Panc1 (cell line): Measurements from ENCODE around the gene TNNT3.

Experiments used
- POLR2AphosphoS5 ChIP-seq: IDR thresholded peaks from 2 replicates; pipeline ENCODE4 v1.6.1; 2012; ENCODE audit warnings: mild to moderate bottlenecking, low read depth, low read length, moderate library complexity
- SIN3A ChIP-seq: IDR thresholded peaks from 2 replicates; pipeline ENCODE4 v1.6.1; 2012; ENCODE audit warnings: low read depth, mild to moderate bottlenecking, low read length, moderate library complexity, borderline replicate concordance; ENCODE audit not compliant: insufficient read depth
- TF ChIP-seq, protein P1 (sequence below): fragments of 450-650 bp; IDR thresholded peaks from 2 replicates; pipeline ENCODE4 v1.5.1; 2017; ENCODE audit warnings: mild to moderate bottlenecking

DNA sequence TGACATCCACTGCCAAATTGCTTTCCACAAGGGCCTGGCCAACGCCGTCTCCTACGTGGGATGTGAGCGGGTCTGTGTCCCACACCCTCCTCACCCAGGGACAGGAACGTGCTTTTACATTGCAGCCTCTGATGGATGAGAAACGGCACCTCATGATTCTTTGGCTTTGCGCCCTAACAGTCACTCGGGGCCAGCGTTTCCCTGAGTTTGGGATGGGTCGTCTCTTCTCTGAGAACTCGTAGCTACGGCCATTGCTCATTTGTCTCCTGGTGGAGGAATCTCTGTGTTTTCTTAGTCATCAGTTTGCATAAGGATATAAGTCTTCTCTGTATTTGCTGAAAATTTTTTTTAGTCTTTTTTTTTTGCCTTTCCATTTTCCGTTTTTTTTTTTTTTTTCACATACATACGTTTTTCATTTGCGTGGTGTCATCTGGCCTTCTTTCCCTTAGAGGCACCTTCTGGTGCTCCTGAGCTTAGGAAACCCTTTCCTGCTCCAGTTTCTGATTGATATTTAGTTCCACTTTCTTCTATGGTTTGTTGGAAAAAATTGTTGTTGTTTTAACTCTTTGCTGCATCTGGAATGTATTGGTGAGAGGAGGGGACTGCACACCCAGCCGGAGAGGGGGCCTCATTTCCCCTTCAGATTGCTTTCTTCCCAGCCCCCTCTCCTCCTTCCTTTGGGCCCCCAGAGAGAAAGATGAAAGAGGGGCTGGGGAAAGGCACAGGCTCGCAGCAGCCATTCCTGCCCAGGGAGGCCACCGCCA lies 12.0 kb downstream of the TNNT3 start:
- TF ChIP-seq, protein P1, sequence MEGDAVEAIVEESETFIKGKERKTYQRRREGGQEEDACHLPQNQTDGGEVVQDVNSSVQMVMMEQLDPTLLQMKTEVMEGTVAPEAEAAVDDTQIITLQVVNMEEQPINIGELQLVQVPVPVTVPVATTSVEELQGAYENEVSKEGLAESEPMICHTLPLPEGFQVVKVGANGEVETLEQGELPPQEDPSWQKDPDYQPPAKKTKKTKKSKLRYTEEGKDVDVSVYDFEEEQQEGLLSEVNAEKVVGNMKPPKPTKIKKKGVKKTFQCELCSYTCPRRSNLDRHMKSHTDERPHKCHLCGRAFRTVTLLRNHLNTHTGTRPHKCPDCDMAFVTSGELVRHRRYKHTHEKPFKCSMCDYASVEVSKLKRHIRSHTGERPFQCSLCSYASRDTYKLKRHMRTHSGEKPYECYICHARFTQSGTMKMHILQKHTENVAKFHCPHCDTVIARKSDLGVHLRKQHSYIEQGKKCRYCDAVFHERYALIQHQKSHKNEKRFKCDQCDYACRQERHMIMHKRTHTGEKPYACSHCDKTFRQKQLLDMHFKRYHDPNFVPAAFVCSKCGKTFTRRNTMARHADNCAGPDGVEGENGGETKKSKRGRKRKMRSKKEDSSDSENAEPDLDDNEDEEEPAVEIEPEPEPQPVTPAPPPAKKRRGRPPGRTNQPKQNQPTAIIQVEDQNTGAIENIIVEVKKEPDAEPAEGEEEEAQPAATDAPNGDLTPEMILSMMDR, result no peak
- no peak for TF ChIP-seq POLR2AphosphoS5
- TF ChIP-seq SIN3A, result no peak
